Activated naive CD8-positive, alpha-beta T cell treated with anti-CD3 and anti-CD28 coated beads, Interleukin-2, amount 50 U/mL, for 24 hours (primary cell): ENCODE measurements around the gene CR2.
"Not testable (repeated sequence)": the region's sequence is repeated elsewhere in the genome, so short reads cannot be mapped to it uniquely, and the experiment has no call there.

ENCODE experiments used
- ATAC-seq: fragments of 150-1000 bp; cut with Tn5 transposase; one replicate; pipeline ENCODE4 v1.10.0; 2021
- DNase-seq: peaks from one replicate; pipeline ENCODE4 v3.0.0; 2021
- H3K27ac Mint-ChIP-seq: one replicate; pipeline ENCODE4 v1.8.0; 2021; ENCODE audit warnings: mild to moderate bottlenecking, mixed read lengths
- H3K27me3 Mint-ChIP-seq: one replicate; pipeline ENCODE4 v1.8.0; 2021; ENCODE audit warnings: mixed read lengths
- H3K36me3 Mint-ChIP-seq: one replicate; pipeline ENCODE4 v1.8.0; 2021; ENCODE audit warnings: low read depth, mixed read lengths
- H3K4me1 Mint-ChIP-seq: one replicate; pipeline ENCODE4 v1.8.0; 2021; ENCODE audit warnings: mixed read lengths
- H3K4me3 Mint-ChIP-seq: one replicate; pipeline ENCODE4 v1.8.0; 2021; ENCODE audit warnings: mild to moderate bottlenecking, moderate library complexity, mixed read lengths
- H3K9me3 Mint-ChIP-seq: one replicate; pipeline ENCODE4 v1.8.0; 2021; ENCODE audit warnings: mixed read lengths

The CR2 gene

GRCh38 chr1:207463571-207463970 lies 9.4 kb downstream of the CR2 start:
- DNase-seq, result no peak
- Mint-ChIP-seq H3K27ac (no peak overlapping the region), H3K27me3 (no peaks in the 10 kb centered on the region), H3K9me3 (no peaks in the 10 kb centered on the region), H3K4me3 (no peak overlapping the region), H3K4me1 (peaks cover 46% of the 10 kb centered on the region), H3K36me3 (no peaks in the 10 kb centered on the region)
- no peak for ATAC-seq

GRCh38 chr1:207470927-207471326 lies 16.8 kb downstream of the CR2 start:
- H3K36me3 Mint-ChIP-seq, result peaks cover 3% of the 10 kb centered on the region
- H3K27ac Mint-ChIP-seq, result no peak overlapping the region
- H3K4me3 Mint-ChIP-seq, result no peak overlapping the region
- peak; percentile 96 for ATAC-seq
- H3K27me3 Mint-ChIP-seq, result no peaks in the 10 kb centered on the region
- H3K9me3 Mint-ChIP-seq, result no peaks in the 10 kb centered on the region
- H3K4me1 Mint-ChIP-seq, result peaks cover 14% of the 10 kb centered on the region
- DNase-seq, result no peak

- Mint-ChIP-seq H3K9me3 (no peaks in the 10 kb centered on the region), H3K27me3 (no peaks in the 10 kb centered on the region), H3K36me3 (peaks cover 3% of the 10 kb centered on the region), H3K27ac (no peak overlapping the region), H3K4me3 (no peak overlapping the region), H3K4me1 (peaks cover 12% of the 10 kb centered on the region)
- ATAC-seq (no peak), DNase-seq (no peak)
These were observed 20.1 kb downstream of the CR2 start for GRCh38 chr1:207474210-207474609.

DNA sequence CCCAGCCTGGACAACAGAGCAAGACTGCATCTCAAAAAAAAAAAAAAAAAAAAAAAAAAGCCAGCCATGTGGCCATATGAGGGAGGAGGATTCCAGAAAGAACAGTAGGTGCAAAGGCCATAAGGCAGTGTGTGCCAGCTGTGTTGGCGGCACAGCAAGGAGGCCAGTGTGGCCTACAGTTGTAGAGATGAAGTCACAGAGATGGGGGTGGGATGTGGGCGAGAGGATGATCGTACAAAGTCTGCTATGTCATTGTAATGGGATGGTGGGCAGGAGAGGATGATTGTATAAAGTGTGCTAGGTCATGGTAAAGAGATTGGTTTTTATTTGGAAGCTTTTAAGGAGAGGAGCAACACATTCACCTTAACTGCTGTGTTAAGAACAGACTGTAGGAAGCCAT lies 32.1 kb downstream of the CR2 start:
- H3K4me3 Mint-ChIP-seq, result no peak overlapping the region
- H3K36me3 Mint-ChIP-seq, result peaks cover 2% of the 10 kb centered on the region
- H3K4me1 Mint-ChIP-seq, result no peaks in the 10 kb centered on the region
- H3K27ac Mint-ChIP-seq, result no peak overlapping the region
- no peaks in the 10 kb centered on the region for H3K9me3 Mint-ChIP-seq
- DNase-seq (no peak), ATAC-seq (no peak)
- H3K27me3 Mint-ChIP-seq, result peaks cover 2% of the 10 kb centered on the region

DNA sequence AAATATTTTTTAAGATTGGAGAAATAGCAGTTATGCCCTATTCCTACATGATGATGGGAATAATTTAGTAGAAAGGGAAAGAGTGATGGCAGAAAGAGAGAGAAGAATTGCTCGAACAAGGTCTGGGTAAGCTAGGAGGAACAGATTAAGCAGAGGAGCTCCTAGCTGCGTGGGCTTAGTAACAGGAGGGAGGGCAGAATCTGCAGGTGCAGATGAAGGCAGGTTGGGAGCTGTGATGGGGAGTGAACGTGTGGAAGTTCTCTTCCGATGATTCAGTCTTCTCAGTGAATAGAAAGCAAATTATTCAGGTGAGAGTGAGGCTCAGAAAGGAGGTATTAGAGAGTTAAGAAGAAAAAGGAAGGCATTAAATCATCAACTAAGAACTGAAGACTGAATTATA lies 33.5 kb downstream of the CR2 start:
- no peaks in the 10 kb centered on the region for H3K27me3 Mint-ChIP-seq
- H3K4me1 Mint-ChIP-seq, result no peaks in the 10 kb centered on the region
- H3K4me3 Mint-ChIP-seq, result no peak overlapping the region
- no peaks in the 10 kb centered on the region for H3K9me3 Mint-ChIP-seq
- no peak for ATAC-seq
- H3K27ac Mint-ChIP-seq, result no peak overlapping the region
- no peaks in the 10 kb centered on the region for H3K36me3 Mint-ChIP-seq
- DNase-seq, result no peak

DNA sequence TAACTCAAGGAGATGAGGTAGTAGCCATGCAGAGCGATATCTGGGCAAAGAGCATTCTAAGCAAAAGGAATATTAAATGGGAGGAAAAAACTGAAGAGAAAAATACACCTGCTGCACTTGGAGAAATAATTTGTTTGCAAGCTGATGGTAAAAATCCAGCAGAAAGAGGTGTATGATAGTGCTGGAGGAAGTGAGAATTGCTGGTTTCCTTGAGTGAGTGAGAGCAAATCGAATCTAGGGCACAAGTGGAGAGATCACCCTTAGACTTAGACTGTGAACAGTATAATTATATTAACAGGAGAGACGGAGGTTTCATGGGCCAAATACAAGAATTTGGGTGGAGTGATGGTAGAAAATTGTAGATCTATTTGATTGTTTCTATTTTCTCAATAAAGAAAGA lies 39.1 kb downstream of the CR2 start:
- Mint-ChIP-seq H3K9me3 (no peaks in the 10 kb centered on the region), H3K27ac (no peak overlapping the region), H3K36me3 (no peaks in the 10 kb centered on the region), H3K27me3 (peaks cover 19% of the 10 kb centered on the region), H3K4me1 (peaks cover 13% of the 10 kb centered on the region), H3K4me3 (no peak overlapping the region)
- ATAC-seq, result no peak
- no peak for DNase-seq

- H3K9me3 Mint-ChIP-seq, result no peaks in the 10 kb centered on the region
- no peaks in the 10 kb centered on the region for H3K36me3 Mint-ChIP-seq
- DNase-seq (no peak), ATAC-seq (no peak)
- H3K27me3 Mint-ChIP-seq, result peaks cover 19% of the 10 kb centered on the region
- no peak overlapping the region for H3K4me3 Mint-ChIP-seq
- H3K27ac Mint-ChIP-seq, result no peak overlapping the region
- peaks cover 15% of the 10 kb centered on the region for H3K4me1 Mint-ChIP-seq
These were observed 40.0 kb downstream of the CR2 start for GRCh38 chr1:207494171-207494570.

GRCh38 chr1:207495281-207495680 lies 41.2 kb downstream of the CR2 start:
- not testable (repeated sequence) for H3K27ac Mint-ChIP-seq, ATAC-seq, H3K4me3 Mint-ChIP-seq, H3K36me3 Mint-ChIP-seq, DNase-seq, H3K9me3 Mint-ChIP-seq
- H3K27me3 Mint-ChIP-seq, result peaks cover 19% of the 10 kb centered on the region
- peaks cover 24% of the 10 kb centered on the region for H3K4me1 Mint-ChIP-seq

GRCh38 chr1:207495801-207496792 lies 42.0 kb downstream of the CR2 start, which contains the start of gene CR1:
Gene CR1 (plus strand): TSS chr1:207496157. CDS start chr1:207496268, 111 bp downstream.
- Mint-ChIP-seq H3K9me3 (no peaks in the 10 kb centered on the region), H3K27ac (no peak within 1 kb of the TSS), H3K4me1 (peaks cover 32% of the 10 kb centered on the region), H3K4me3 (peak within 1 kb of the TSS; percentile 68), H3K36me3 (no peaks in the 10 kb centered on the region), H3K27me3 (peaks cover 19% of the 10 kb centered on the region)
- ATAC-seq (peak; percentile 15), DNase-seq (peak; percentile 41)

GRCh38 chr1:207497941-207498340 lies 43.8 kb downstream of the CR2 start:
- H3K36me3 Mint-ChIP-seq, result no peaks in the 10 kb centered on the region
- no peaks in the 10 kb centered on the region for H3K9me3 Mint-ChIP-seq
- no peak overlapping the region for H3K4me3 Mint-ChIP-seq
- H3K27ac Mint-ChIP-seq, result no peak overlapping the region
- H3K27me3 Mint-ChIP-seq, result peaks cover 24% of the 10 kb centered on the region
- DNase-seq (no peak), ATAC-seq (no peak)
- H3K4me1 Mint-ChIP-seq, result peaks cover 33% of the 10 kb centered on the region

GRCh38 chr1:207499573-207499972 lies 45.4 kb downstream of the CR2 start:
- Mint-ChIP-seq H3K27me3 (peaks cover 24% of the 10 kb centered on the region), H3K4me3 (no peak overlapping the region)

GRCh38 chr1:207500306-207500705 lies 46.2 kb downstream of the CR2 start:
- H3K4me1 Mint-ChIP-seq, result peaks cover 33% of the 10 kb centered on the region
- H3K36me3 Mint-ChIP-seq, result no peaks in the 10 kb centered on the region
- ATAC-seq, result peak; percentile 91
- no peak overlapping the region for H3K4me3 Mint-ChIP-seq
- H3K27me3 Mint-ChIP-seq, result peaks cover 23% of the 10 kb centered on the region
- H3K27ac Mint-ChIP-seq, result no peak overlapping the region
- H3K9me3 Mint-ChIP-seq, result no peaks in the 10 kb centered on the region
- no peak for DNase-seq

More at GRCh38 chr1:207499573-207499972, 45.4 kb downstream of the CR2 start:
- ATAC-seq, result peak; percentile 68
- peak; percentile 69 for DNase-seq
- Mint-ChIP-seq H3K36me3 (no peaks in the 10 kb centered on the region), H3K4me1 (peaks cover 33% of the 10 kb centered on the region), H3K9me3 (no peaks in the 10 kb centered on the region), H3K27ac (peak overlapping the region; percentile 76)

DNA sequence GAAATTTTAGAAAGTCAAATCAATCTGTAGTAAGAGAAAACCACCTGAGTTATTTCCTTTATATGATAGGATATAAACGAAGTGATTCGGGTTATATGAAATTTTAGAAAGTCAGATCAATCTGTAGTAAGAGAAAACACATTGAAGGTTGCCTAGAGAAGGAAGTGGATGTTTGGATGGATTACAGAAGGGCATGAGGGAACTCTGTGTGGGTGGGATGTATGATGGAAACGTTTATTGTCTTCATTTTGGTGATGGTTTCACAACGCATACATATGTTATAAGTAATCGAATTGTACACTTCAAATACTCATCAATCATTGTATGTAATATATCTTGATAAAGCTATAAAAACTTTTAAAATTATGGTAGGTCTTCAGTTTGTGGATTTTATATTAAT lies 46.9 kb downstream of the CR2 start:
- no peak for DNase-seq
- no peaks in the 10 kb centered on the region for H3K9me3 Mint-ChIP-seq
- H3K27me3 Mint-ChIP-seq, result peaks cover 16% of the 10 kb centered on the region
- ATAC-seq, result no peak
- no peak overlapping the region for H3K4me3 Mint-ChIP-seq
- H3K4me1 Mint-ChIP-seq, result peaks cover 25% of the 10 kb centered on the region
- H3K27ac Mint-ChIP-seq, result no peak overlapping the region
- no peaks in the 10 kb centered on the region for H3K36me3 Mint-ChIP-seq

DNA sequence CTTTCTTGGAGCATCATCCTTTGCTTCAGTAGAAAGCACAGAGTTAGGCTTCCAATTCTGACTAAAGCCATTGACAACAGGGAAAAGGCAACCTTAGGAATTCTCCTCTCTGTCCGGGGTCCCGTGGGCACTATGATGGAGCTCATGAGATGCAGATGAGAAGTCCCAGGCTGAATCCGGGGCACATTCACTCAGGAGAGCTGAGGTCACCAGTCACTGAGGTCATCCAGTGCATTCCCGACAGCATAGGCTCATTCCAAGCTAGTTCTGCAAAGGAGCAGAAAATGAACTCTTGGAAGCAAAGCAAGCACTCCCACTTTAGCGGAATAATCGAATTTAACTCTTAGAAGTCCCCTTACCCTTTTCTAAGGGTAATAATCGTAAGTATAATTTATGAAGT lies 48.6 kb downstream of the CR2 start:
- H3K36me3 Mint-ChIP-seq, result peaks cover 2% of the 10 kb centered on the region
- peaks cover 22% of the 10 kb centered on the region for H3K4me1 Mint-ChIP-seq
- H3K27me3 Mint-ChIP-seq, result peaks cover 9% of the 10 kb centered on the region
- H3K27ac Mint-ChIP-seq, result no peak overlapping the region
- H3K4me3 Mint-ChIP-seq, result no peak overlapping the region
- ATAC-seq (no peak), DNase-seq (no peak)
- no peaks in the 10 kb centered on the region for H3K9me3 Mint-ChIP-seq

DNA sequence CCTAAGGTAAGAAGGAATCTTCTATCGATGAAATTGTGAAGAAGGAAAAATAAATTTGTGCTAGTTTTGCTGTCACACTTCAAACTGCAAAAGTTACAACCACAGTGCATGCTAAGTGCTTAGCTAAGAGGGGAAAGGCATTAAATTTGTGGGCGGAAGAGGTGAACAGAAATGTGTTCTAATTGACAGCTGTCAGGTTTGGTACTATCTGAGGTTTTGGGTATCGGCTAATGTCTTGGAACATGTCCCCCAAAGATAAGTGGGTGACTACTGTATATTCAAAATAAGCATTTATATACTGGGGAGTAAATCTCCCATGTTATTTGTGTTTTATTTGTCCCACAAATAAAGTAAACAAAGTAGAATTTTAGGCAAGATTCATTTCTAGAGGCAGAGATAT lies 49.8 kb downstream of the CR2 start:
- no peak overlapping the region for H3K27ac Mint-ChIP-seq
- peaks cover 6% of the 10 kb centered on the region for H3K27me3 Mint-ChIP-seq
- H3K4me3 Mint-ChIP-seq, result no peak overlapping the region
- ATAC-seq (no peak), DNase-seq (no peak)
- peaks cover 22% of the 10 kb centered on the region for H3K4me1 Mint-ChIP-seq
- peaks cover 2% of the 10 kb centered on the region for H3K36me3 Mint-ChIP-seq
- H3K9me3 Mint-ChIP-seq, result no peaks in the 10 kb centered on the region
